SKM-1 treated with dmso at 0.1 percent for 144 hours (cell line): ENCODE measurements around the gene TRIM13.

Experiments used
- DNase-seq: peaks from one replicate; lab custom pipeline; 2025; ENCODE audit not compliant: unreplicated experiment; lab: John Stamatoyannopoulos, UW

TRIM13 gene

DNA sequence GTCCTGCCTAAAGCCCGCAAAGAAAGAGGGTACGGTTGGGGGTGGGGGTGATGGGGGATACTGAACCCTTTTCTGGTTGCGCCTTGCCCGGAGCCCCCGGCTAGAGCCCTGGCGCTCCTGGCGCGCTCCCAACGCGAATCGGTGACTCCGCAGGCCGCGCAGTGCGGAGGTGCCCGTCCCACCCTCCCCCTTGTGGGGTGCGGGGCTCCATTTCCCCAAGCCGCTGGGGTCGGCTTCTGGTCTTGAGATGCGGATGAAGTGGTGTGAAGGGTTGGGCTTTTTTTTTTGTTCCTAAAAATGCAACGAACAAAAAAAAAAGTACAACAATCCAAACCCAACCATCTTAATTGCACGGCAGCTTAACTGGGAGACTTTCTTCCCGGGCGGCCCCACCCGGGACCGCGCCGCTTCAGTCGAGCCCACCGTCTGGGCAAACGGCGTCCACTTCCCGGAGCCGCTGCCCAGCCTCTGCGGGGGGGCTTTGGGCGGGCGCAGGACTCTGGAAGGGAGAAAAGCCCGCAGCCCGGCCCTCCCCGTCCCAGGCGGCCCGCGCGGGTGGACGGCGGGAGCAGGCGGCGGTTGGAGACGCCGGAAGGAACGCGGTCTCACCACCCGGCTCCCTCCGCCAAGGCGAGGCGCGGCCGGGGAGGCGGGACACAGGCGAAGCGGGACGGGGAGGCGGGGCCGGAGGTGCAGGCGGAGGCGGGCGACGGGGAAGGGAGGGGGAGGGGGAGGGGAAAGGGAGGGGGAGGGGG lies 504 bp upstream of the TRIM13 start:
- peak; percentile 87 for DNase-seq

DNA sequence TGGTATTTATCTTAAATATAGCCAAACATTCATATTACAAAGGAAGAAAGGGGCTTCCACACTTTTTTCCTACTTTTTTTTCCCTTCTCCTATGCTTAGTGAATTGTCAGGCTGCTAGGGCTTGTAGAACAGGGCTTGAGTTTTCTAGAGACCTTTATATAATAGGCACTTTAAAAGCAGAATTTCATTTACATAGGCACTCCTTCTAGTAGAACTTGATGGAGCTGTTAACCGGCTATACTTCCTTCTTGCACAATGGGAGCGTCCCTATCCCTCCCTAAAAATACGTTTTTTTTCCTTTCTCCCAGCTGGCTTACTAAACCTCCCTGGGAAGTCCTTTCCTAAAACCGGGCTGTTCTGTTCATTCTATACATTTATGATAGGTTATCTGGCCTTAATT lies 1.1 kb downstream of the TRIM13 start:
- no peak for DNase-seq

DNA sequence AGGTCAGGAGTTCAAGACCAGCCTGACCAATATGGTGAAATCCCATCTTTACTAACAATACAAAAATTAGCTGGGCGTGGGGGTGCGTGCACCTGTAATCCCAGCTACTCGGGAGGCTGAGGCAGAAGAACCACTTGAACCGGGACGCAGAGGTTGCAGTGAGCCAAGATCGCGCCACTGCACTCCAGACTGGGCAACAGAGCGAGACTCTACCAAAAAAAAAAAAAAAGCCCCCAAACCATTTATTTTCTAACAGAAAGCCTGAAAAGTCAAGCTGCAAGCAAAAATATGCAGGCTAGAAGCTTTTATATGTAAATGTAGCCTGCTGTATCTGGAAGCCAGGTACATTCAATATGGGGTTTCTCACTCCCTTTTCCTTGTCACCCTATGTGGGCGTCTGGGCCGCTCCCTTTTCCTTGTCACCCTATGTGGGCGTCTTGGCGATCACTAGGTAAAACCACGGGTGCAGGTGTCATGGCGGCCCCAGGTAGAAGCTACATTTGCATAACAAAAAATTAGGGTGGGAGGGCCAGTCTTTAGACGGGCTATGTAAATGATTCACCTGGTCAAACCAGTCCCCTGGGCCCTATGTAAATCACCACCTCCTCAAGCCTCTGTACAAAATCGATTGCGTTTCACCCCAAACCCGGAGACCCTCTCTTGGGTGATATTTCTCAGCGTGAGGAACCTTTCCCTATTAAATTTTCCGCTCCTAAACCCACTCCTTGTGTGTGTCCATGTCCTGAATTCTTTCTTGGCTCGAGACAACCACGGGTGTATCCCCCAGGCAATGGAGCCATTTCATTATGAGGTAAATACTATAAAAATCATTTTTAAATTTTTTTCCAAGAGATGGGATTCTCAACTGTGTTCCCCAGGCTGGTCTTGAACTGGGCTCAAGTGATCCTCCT lies 2.1 kb downstream of the TRIM13 start:
- DNase-seq, result no peak

DNA sequence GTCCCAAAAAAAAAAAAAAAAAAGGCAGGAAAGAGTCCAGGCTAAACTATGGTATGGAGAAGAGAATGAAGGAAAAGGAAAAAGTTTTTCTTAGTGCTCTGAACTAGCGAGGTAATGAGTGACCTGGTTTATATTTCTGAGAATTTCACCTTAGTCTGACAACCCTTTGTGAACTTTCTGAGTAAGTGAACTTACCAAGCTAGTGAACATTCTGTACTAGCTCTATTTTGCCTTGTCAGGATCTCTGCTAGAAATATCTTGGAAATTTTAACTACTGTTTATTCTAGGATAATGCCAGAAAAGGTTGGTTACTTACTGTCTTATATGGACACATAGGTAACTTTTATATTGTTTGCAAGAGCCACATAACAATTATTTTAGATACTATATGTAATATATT lies 4.4 kb downstream of the TRIM13 start:
- no peak for DNase-seq

DNA sequence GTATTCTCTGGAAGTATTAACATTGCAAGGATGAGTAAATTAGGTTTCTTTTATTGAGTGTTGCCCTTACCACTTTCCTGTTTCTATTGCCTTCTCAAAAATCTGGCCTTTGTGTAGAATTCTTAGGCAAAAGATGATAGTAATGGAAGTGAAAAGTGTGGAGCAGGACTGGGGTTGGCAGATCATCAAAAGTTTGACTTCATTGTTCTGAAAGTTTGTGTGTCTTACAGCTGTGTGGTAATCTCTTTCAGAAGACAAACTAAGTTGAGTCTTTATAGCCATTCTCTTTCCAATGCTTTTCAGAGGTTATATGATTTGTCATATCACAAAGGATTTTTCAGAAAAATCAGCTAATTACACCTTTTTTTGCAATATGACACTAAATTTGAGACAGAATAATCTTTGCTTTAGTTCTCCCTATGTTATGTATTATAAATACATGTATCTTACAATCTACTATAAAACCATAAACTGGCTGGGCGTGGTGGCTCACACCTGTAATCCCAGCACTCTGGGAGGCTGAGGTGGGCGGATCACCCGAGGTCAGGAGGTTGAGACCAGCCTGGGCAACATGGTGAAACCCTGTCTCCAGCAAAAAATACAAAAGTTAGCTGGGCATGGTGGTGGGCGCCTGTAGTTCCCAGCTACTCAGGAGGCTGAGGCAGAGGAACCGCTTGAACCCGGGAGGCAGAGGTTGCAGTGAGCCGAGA lies 9.7 kb downstream of the TRIM13 start:
- no peak for DNase-seq

DNA sequence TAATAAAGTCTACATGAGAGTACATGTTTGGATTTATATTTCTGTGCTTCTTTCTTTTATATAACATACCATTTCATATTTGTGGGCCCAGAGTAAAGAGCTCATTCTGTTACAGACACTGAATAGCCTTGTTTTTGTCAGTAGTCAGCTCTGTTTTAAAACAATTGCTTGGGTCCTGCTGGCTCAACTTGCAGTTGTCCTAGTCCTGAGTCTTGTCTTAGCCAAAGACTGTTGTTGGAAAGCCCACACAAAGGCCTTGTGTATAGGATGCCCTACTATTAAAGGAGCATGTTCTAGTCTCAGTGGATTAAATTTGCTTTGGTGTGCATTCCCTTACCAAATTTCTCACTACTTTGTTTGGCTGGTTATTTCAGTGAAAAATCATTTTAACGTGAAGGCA lies 14.6 kb downstream of the TRIM13 start:
- no peak for DNase-seq

DNA sequence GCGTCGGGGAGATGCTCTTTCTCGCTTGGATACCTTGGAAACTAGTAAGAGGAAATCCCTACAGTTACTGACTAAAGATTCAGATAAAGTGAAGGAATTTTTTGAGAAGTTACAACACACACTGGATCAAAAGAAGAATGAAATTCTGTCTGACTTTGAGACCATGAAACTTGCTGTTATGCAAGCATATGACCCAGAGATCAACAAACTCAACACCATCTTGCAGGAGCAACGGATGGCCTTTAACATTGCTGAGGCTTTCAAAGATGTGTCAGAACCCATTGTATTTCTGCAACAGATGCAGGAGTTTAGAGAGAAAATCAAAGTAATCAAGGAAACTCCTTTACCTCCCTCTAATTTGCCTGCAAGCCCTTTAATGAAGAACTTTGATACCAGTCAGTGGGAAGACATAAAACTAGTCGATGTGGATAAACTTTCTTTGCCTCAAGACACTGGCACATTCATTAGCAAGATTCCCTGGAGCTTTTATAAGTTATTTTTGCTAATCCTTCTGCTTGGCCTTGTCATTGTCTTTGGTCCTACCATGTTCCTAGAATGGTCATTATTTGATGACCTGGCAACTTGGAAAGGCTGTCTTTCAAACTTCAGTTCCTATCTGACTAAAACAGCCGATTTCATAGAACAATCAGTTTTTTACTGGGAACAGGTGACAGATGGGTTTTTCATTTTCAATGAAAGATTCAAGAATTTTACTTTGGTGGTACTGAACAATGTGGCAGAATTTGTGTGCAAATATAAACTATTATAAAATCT lies 15.7 kb downstream of the TRIM13 start:
- DNase-seq, result no peak

DNA sequence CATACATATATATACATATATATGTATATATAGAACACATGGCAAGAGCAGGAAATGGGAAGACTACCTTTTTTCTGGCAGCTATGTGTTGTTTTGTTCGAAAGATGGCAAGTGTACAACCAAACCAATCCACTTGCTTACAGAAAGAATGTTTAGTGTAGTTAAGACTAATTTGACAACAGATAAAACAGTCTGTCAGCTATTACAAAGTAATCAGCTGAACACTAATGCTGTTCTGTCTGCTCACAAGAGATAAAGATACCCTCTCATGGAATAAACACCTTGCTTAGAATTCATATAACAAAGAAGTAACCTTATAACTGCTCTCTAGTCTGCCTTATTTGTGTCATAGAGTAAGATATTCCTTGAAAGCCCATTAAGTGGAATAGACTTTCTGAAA lies 17.5 kb downstream of the TRIM13 start:
- DNase-seq, result no peak

DNA sequence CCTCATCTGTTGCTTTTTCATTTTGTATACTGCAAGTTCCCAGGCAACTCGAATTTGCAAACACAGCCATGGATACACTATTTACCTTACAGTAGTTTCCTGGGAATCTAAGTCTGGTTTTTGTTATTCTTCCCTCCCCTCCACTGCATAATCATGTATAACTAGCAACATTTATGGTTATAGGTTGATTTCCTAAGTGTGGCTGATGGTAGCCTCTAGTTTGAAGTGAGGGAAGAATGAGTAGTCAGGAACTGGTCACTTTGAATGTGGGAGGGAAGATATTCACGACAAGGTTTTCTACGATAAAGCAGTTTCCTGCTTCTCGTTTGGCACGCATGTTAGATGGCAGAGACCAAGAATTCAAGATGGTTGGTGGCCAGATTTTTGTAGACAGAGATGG lies 18.4 kb downstream of the TRIM13 start, which contains the start of gene KCNRG:
TSS of gene KCNRG (plus strand) at position 187 of the 400 bp plus-strand sequence. CDS start at position 237, 50 bp downstream.
- no peak for DNase-seq

DNA sequence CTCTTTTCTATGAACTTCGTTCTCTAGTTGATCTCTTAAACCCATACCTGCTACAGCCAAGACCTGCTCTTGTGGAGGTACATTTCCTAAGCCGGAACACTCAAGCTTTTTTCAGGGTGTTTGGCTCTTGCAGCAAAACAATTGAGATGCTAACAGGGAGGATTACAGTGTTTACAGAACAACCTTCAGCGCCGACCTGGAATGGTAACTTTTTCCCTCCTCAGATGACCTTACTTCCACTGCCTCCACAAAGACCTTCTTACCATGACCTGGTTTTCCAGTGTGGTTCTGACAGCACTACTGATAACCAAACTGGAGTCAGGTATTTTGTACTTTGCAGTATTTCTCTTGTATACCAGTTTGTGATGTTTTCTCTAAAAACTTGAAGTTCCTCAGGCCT lies 18.9 kb downstream of the TRIM13 start:
- DNase-seq, result no peak

DNA sequence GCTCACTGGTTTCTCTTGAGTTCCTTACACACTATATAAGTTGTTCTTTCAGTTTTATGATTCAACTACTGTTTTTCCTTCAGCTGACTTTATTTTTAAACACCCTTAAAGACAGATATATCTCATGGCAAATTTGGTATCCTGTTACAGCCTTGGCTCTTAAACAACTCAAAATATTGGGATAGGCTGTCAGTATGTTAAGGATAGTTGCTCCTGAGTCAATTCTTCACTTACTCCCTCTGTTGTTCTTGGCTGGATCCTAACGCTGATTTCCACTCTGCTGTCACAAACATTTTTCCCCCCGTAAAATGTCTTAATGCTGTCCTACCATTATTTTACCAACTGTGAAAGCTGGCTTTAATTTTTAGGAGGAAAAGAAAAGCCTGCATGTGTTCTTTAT lies 19.6 kb downstream of the TRIM13 start:
- no peak for DNase-seq

DNA sequence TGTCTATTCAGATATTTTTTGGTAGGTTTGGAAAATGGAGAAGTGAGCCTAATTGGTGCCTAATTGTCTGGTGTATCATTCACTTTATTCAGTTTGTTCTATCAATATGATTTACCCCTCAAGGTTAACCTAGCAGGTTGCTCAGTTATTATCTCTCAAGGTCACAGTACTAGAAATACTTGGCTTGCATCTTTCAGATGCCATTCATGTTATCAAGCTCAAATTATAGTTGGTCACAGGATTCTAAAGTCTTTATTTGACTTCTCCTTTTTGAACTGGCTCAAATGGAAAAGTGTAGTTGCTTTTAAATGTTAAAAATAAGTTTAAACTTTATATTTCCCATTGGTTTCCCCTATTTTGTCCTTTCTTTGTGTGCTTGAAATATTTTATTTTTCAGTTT lies 21.0 kb downstream of the TRIM13 start:
- no peak for DNase-seq

DNA sequence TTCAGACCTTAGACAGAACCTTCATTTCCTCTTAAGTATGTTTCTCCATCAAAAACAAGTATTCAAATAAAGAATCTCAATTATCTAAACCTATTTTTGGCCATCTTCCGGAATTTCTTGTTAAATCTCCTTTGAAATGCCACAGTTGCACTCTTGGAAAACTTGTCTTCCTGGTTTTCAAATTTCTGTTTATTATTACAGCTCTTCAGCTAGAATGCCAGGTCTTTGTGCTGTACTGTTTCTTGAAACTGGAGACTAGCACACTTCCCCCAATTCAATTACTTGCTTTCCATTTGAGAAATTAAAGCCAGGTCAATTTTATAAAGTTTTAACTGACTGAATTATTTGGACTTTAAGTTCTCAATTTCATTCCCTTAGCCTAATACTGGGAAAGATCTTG lies 28.6 kb downstream of the TRIM13 start:
- no peak for DNase-seq

DNA sequence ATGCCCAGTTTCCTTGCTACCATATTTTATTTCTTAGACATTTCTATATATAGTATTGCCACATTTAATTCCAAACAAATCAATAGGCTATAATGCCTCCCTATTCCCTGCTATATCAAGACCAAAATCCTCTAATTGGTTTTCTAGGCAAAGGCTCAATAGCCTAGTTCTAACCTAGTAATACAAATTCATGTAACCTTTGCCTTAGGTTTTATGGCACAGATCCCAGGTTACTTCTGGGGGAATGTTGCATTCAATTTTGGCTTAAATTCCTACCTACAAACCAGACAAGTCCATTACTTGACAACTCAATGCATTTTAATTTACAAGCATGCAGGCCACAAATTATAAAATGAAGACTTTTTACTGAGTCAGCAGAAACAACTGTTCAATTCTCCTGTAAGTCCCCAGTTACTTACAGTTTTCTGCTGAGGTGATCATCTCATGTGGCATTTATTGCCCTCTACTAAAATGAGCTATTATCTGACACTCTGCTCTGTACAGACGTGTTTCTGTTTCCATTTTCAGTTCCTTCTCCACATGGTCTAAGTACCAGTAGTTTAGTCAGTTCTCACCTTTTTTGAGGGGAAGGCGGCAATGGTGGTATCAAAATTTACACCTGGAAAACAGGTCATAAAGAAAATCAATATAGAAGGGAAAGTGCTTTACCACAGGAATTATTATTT lies 30.1 kb downstream of the TRIM13 start:
- no peak for DNase-seq

DNA sequence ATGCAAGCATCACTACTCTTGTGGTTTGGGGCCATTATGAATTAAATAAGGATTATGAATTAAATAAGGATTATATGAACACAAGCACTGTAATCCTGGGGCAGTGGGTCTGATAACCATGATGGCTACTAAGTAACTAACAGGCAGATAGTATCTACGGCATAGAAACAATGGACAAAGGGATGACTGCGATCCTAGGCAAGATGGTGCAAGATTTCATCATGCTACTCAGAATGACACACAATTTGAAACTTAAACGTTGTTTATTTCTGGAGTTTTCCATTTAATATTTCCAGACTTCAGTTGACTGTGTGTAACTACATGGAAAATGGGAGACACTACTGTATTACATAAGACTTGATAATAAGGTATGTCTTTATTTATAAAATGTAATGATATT lies 33.5 kb downstream of the TRIM13 start:
- DNase-seq, result no peak

DNA sequence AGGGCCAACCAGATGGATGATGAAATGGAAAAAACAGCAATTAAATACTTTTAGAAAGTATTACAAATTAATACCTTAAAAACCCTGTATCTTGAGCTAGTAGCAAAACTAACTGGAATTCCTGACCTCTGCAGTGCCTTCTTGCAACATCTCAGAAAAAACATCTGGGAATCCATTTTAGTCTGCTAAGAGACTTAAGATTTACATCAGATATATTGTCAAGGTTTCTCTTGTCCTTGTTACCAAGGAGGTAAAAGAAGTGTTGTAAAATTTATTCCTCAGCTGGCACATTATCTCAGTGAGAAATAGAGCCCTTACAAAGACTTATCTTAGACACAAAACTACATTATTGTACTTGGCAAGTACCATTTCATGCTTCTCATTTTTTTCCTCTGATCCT lies 36.9 kb downstream of the TRIM13 start:
- DNase-seq, result no peak

DNA sequence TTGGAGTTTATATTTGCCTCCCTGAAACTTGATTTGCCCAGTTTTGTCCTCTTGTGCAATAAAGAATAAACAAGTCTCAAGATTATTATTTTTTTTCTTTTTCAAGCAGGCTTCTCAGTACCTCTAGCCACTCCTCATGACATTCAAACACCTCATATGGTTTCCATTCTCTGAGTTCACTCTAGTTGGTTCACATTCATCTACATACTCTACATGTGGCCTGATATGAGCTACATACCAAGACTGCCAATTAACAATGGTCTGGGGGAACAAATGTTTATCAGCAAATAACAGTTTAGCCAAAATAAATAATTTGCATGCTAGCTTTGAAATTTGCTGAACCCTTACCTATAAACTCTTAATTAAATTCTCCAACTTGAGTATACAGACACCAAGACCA lies 40.9 kb downstream of the TRIM13 start:
- DNase-seq, result no peak

DNA sequence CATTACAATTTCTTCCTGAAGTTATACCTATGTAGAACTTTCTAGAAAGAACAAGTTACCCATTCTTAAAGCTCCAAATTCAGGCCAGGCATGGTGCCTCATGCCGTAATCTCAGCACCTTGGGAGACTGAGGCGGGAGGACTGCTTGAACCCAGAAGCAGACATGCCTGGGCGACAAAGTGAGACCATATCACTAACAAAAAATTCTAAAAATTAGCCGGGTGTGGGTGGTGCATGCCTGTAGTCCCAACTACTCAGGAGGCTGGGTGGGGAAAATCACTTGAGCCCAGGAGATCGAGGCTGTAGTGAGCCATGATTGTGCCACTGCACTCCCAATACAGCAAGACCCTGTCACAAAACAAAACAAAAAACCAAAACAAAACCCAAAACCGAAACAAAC lies 41.4 kb downstream of the TRIM13 start:
- no peak for DNase-seq

DNA sequence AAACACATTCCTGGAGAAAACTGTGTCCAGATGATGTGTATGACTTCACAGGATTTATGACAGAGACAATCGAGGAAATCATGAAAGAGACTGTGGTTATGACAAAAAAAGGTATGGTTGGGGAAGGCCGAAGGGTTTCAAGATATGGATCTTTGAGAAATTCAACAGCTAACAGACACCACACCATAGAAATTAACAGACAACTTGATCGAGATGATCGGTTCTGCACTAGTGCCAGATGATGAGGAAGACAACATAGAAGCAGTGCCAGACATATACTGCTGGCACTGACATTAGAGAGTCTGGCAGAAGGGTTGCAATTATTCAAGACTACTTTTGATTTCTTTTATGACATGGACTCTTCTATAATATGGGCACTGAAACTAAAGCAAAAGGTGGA lies 55.6 kb downstream of the TRIM13 start:
- no peak for DNase-seq

DNA sequence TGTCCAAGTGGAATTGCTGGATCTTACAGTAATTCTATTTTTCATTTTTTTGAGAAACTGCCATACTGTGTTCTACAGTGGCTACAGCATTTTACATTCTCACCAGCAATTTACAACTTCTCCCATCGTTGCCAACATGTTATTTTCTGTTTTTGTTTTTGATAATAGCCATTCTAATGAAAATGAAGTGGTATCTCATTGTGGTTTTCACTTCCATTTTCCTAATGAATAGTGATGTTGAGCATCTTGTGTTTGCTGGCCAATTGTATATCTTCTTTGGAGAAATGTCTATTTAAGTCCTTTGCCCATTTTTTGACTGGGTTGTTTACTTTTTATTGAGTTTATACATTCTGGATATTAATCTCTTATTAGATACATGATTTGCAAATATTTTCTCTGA lies 57.0 kb downstream of the TRIM13 start:
- no peak for DNase-seq
